ENCODE results near the gene MPP4. TPM values are rescaled to one million over a fixed set of nuclear protein-coding genes. Genes with fewer than 3 reads are reported as not detected.

The MPP4 gene
- total RNA-seq, 1 donor from 2014 or later, result not detected

- no peak for TF ChIP-seq CTCF (conservative IDR thresholded peaks at IDR 0.05; ENCODE audit: low read depth, low read length)
- DNase-seq (ENCODE audit: low read depth), result no peak
- no peak overlapping the region for H3K4me3 ChIP-seq (ENCODE audit: low read depth, low read length)
Observed at GRCh38 chr2:201638326-201638725, 60.1 kb downstream of the MPP4 start.

DNA sequence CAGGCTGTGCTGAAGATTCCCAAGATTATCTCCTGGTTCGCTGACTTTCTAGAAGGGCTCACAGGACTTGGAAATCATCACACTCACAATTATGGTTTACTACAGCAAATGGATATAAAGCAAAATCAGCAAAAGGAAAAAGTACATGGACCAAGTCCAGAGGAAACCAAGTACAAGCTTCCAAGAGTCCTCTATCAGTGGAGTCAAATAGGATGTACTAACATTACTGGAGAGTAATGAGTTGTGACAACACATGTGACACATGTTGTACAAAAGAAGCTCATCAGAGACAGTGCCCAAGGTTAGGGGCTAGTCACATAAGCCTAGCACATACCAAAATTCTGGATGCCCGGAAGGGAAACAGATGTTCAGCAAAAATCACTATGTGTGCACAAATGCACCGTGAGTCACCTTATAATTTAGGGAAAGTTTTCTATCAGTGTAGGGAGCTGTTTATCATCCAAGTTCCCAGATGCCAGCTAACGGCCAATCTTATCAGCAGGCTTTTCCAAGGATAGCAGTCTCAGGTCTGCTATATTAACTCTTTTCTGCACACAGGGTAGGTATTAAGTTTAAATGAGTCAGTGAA, 64.7 kb downstream of the MPP4 start:
- no peak for DNase-seq (ENCODE audit: low read depth)
- no peak for TF ChIP-seq CTCF (conservative IDR thresholded peaks at IDR 0.05; ENCODE audit: low read depth, low read length)
- no peak overlapping the region for H3K4me3 ChIP-seq (ENCODE audit: low read depth, low read length)

DNA sequence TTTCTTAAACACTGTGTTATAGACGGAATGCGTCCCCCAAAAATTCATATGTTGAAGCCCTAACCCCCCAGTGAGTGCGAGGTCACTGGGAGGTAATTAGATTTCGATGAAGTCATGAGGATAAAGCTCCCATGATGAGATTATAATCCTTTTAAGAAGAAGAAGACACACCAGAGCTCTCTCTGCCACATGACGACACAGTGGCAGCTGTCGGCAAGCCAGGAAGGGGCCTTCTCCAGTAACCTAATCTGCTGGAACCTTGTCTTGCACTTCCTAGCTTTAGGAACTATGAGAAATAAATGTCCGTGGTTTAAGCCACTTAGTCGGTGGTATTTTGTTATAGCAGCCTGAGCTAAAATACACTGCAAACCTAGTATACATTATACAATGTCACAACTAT, 67.4 kb downstream of the MPP4 start:
- H3K4me3 ChIP-seq (ENCODE audit: low read depth, low read length), result no peak overlapping the region
- no peak for DNase-seq (ENCODE audit: low read depth)
- no peak for TF ChIP-seq CTCF (conservative IDR thresholded peaks at IDR 0.05; ENCODE audit: low read depth, low read length)

- TF ChIP-seq CTCF (conservative IDR thresholded peaks at IDR 0.05; ENCODE audit: low read depth, low read length), result no peak
- DNase-seq (ENCODE audit: low read depth), result no peak
Observed at GRCh38 chr2:201630577-201630976, 67.9 kb downstream of the MPP4 start.

DNA sequence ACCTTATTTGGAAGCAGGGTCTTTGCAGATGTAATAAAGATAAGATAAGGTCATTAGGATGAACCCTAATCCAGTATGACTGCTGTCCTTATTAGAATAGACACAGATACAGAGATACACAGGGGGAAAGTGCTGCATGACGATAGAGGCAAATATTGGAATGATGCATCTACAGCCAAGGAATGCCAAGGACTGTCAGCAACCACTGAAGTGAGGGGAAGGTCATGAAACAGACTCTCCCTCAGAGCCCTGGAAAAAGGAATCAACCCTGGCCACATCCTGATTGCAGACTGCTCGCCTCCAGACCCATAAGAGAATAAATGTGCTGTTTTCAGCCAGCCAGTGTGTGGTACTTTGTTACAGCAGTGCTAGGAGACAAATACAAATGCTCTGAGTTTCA, 69.9 kb downstream of the MPP4 start:
- no peak for DNase-seq (ENCODE audit: low read depth)
- no peak for TF ChIP-seq CTCF (conservative IDR thresholded peaks at IDR 0.05; ENCODE audit: low read depth, low read length)
- no peak overlapping the region for H3K4me3 ChIP-seq (ENCODE audit: low read depth, low read length)

More at GRCh38 chr2:201630577-201630976, 67.9 kb downstream of the MPP4 start:
- no peak overlapping the region for H3K4me3 ChIP-seq (ENCODE audit: low read depth, low read length)

DNA sequence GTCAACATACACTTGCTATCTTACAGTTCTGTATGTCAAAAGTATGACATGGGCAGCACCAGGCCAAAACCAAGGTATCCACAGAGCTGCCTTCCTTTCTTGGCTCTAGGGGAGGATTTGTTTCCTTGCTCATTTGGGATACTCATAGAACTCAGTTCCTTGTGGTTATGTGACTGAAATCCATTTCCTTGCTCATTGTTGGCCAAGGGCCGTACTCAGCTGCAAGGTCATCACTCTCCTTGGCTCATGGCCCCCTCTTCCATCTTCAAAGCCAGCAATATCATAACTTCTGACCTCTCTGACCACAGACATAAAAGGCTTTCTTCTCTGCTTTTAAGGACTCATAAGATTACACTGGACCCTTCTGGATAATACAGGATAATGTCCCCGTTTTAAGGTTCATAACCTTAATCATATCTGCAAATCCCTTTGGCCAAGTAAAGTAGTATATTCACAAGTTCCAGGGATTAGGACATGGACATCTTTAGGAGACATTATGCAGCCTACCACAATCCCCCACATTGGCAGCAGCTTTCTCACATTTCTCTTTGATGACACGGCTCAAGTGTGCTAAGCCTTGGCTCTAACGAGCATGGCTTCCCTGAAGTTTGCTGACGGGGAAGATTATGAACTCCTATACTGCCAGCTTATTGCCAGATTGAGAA, 76.0 kb downstream of the MPP4 start:
- no peak for DNase-seq (ENCODE audit: low read depth)
- no peak for TF ChIP-seq CTCF (conservative IDR thresholded peaks at IDR 0.05; ENCODE audit: low read depth, low read length)

More for the DNA sequence above, 76.0 kb downstream of the MPP4 start:
- no peak overlapping the region for H3K4me3 ChIP-seq (ENCODE audit: low read depth, low read length)
